Skeletal muscle tissue (tissue), 4 donors: ENCODE data around the gene MIOX. TPM values are rescaled to one million over a fixed set of nuclear protein-coding genes. Genes with fewer than 3 reads are reported as not detected.

ENCODE experiments used
- H3K27ac ChIP-seq: one replicate; pipeline ENCODE4 v1.7.0; 2013; ENCODE audit warnings: mild to moderate bottlenecking, low read depth, low read length, inconsistent platforms
- H3K27me3 ChIP-seq, 3 donors: one replicate each; pipeline ENCODE4 v1.7.0; 2013; ENCODE audit warnings: low read length in 3 of 3; ENCODE audit not compliant: control insufficient read depth in 3 of 3, insufficient read depth in 3 of 3
- H3K36me3 ChIP-seq, 3 donors: one replicate each; pipeline ENCODE4 v1.7.0; 2013; ENCODE audit warnings: low read length in 3 of 3; ENCODE audit not compliant: control insufficient read depth in 3 of 3, insufficient read depth in 3 of 3
- H3K4me1 ChIP-seq, 3 donors: one replicate each; pipeline ENCODE4 v1.7.0; 2013; ENCODE audit warnings: low read length in 3 of 3, mild to moderate bottlenecking in 3 of 3; ENCODE audit not compliant: control insufficient read depth in 3 of 3, insufficient read depth in 3 of 3
- H3K4me3 ChIP-seq, 3 donors: one replicate each; pipeline ENCODE4 v1.7.0; 2013; ENCODE audit warnings: low read length in 3 of 3
- H3K9ac ChIP-seq, 3 donors: one replicate each; pipeline ENCODE4 v1.7.0; 2013; ENCODE audit warnings: low read length in 3 of 3, mild to moderate bottlenecking in 3 of 3, moderate library complexity in 2 of 3, low read depth in 1 of 3
- H3K9me3 ChIP-seq, 3 donors: one replicate each; pipeline ENCODE4 v1.7.0; 2013; ENCODE audit warnings: low read length in 3 of 3; ENCODE audit not compliant: control insufficient read depth in 3 of 3
- total RNA-seq: library from RNA; depleted of rRNA; stranded (reverse); fragments of >200 nt; gene quantifications from one replicate; pipeline ENCODE4 v1.2.3, GENCODE V29; 2014
- donor health status: Osteomylitis.

MIOX gene
- total RNA-seq, 1 donor from 2014 or later = not detected

DNA sequence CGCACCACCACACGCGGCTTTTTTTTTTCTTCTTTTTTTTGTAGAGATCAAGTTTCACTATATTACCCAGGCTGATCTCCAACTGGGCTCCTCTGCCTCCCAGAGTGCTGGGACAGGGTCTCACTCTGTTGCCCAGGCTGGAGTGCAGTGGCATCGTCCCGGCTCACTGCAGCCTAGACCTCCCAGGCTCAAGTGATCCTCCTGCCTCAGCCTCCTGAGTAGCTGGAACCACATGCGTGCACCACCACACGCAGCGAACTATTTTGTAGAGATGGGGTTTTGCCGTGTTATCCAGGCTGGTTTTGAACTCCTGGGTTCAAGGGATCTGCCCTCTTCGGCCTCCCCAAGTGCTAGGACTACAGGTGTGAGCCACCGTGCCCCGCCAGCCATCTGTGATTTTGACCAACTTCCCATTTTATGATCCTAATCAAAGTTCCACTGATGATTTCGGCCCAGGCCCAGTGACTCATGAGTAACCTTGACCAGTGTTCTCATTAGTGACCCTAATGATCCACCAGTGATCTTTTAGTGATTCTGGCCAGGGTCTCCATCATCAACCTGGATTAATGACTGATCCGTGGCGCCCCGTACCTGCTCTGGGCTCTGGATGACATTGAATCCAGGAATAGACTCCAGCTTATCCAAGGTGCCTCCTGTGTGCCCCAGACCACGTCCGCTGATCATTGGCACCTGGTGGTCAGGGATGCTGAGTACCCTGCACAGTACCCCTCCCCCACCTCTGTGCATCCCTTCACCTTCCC, 41.4 kb downstream of the MIOX start:
- Histone ChIP-seq H3K36me3 (peaks cover 9 to 13% (median 12%) of the 10 kb centered on the region in 3 donors), H3K9me3 (no peaks in the 10 kb centered on the region), H3K9ac (no peak overlapping the region), H3K27ac (peak overlapping the region; percentile 93), H3K27me3 (peaks cover 30 to 52% (median 34%) of the 10 kb centered on the region in 3 donors), H3K4me1 (peaks cover 21 to 66% (median 48%) of the 10 kb centered on the region in 3 donors), H3K4me3 (no peak overlapping the region)

- Histone ChIP-seq H3K27ac (peak overlapping the region; percentile 93), H3K27me3 (peaks cover 30 to 57% (median 39%) of the 10 kb centered on the region in 3 donors), H3K4me3 (peak overlapping the region; percentile 15 to 75 (median 68)), H3K9me3 (no peaks in the 10 kb centered on the region), H3K4me1 (peaks cover 20 to 65% (median 48%) of the 10 kb centered on the region in 3 donors), H3K9ac (peak overlapping the region in 2 of 3 donors; percentile 73 to 74), H3K36me3 (peaks cover 2 to 6% (median 4%) of the 10 kb centered on the region in 3 donors)
These were observed 42.2 kb downstream of the MIOX start for GRCh38 chr22:50528682-50529415.

- Histone ChIP-seq H3K4me1 (peaks cover 15 to 59% (median 43%) of the 10 kb centered on the region in 3 donors), H3K36me3 (peaks cover 0 to 1% (median 0%) of the 10 kb centered on the region in 3 donors), H3K9ac (peak overlapping the region in 2 of 3 donors; percentile 73 to 74), H3K27me3 (peaks cover 30 to 60% (median 45%) of the 10 kb centered on the region in 3 donors), H3K4me3 (peak overlapping the region; percentile 56 to 75 (median 68)), H3K9me3 (no peaks in the 10 kb centered on the region), H3K27ac (peak overlapping the region; percentile 93)
These were observed 42.8 kb downstream of the MIOX start for GRCh38 chr22:50529416-50529896.

DNA sequence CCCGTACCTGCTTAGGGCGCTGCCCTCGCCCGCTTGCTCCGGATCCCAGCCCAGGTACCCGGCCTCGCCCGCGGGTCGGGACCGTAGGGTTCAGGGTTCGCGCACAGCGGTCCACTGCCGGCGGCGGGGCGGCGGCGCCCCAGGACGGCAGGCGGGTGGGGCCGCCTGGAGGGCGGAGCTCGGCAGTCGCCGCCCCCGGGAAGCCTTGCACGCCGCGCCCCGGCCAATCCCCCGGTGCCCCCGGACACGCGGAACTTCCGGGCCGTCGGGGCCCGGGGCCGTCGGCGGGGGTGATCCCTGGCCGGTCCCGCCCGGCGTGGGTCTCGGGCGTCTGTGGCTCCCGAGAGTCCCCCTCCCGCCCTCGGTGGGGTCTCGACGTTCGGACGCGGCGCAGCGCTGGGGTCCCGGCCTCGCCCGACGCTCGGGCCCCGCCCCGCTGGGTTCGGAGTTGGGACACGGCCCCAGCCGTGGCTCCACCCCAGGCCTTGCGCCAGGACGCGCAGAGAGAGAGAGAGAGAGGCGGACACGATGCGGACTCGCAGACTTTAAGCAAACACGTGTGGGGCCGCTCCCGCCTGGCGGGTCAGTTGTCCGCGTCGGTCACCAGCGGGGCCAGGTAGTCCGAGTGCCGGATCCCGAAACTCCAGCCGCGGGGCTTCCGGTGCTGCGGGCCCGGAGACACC, 43.4 kb downstream of the MIOX start, which contains the start of gene TYMP:
TYMP (minus strand) TSS at position 116 of the 683 bp plus-strand sequence. CDS start 303 bp downstream, outside the sequence.
- H3K4me1 ChIP-seq = peaks cover 10 to 53% (median 37%) of the 10 kb centered on the region in 3 donors
- H3K9ac ChIP-seq = peak within 1 kb of the TSS in 2 of 3 donors; percentile 78 to 86
- no peaks in the 10 kb centered on the region for H3K9me3 ChIP-seq
- H3K4me3 ChIP-seq = peak within 1 kb of the TSS; percentile 66 to 75 (median 68)
- peak within 1 kb of the TSS; percentile 93 for H3K27ac ChIP-seq
- peaks cover 30 to 63% (median 45%) of the 10 kb centered on the region in 3 donors for H3K27me3 ChIP-seq
- H3K36me3 ChIP-seq = no peaks in the 10 kb centered on the region

- Histone ChIP-seq H3K36me3 (no peaks in the 10 kb centered on the region), H3K27me3 (peaks cover 30 to 66% (median 45%) of the 10 kb centered on the region in 3 donors), H3K27ac (peak overlapping the region; percentile 93), H3K9ac (peak overlapping the region in 2 of 3 donors; percentile 62 to 86), H3K4me3 (peak overlapping the region; percentile 38 to 75 (median 65)), H3K4me1 (peaks cover 10 to 50% (median 35%) of the 10 kb centered on the region in 3 donors), H3K9me3 (no peaks in the 10 kb centered on the region)
These were observed 43.9 kb downstream of the MIOX start for GRCh38 chr22:50530580-50530876.

- peak overlapping the region; percentile 65 to 75 (median 66) for H3K4me3 ChIP-seq
- H3K36me3 ChIP-seq = no peaks in the 10 kb centered on the region
- H3K9ac ChIP-seq = peak overlapping the region; percentile 78 to 86 (median 83)
- peaks cover 30 to 66% (median 45%) of the 10 kb centered on the region in 3 donors for H3K27me3 ChIP-seq
- no peaks in the 10 kb centered on the region for H3K9me3 ChIP-seq
- H3K27ac ChIP-seq = peak overlapping the region; percentile 93
- H3K4me1 ChIP-seq = peaks cover 10 to 49% (median 35%) of the 10 kb centered on the region in 3 donors
These were observed 44.4 kb downstream of the MIOX start for GRCh38 chr22:50530877-50531545.

DNA sequence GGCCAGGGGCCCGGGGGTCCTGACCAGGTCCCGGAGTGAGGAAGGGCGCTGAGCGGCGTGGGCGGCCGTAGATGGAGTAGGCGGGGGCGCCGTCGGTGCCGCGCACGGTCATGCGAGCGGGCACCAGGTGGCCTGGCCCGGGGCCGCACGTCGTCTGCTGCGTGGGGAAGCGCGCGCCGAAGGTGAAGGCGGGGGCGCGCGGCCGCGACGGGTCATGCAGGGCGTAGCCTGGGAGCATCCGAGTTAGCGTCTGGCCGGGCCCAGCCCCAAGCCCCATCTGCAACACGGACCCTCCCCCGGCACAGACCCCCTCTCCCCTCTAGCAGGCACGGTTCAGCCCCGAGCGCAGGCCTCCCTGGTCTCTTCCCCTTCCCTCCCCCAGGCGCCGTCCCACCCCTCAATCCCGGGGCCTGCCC, 44.9 kb downstream of the MIOX start:
- Histone ChIP-seq H3K9ac (peak overlapping the region; percentile 78 to 86 (median 83)), H3K4me1 (peaks cover 10 to 44% (median 33%) of the 10 kb centered on the region in 3 donors), H3K4me3 (peak overlapping the region; percentile 65 to 70 (median 66)), H3K9me3 (no peaks in the 10 kb centered on the region), H3K27me3 (peaks cover 30 to 64% (median 45%) of the 10 kb centered on the region in 3 donors), H3K36me3 (no peaks in the 10 kb centered on the region), H3K27ac (peak overlapping the region; percentile 93)

- Histone ChIP-seq H3K9ac (peak overlapping the region; percentile 78 to 86 (median 83)), H3K27me3 (peaks cover 30 to 59% (median 45%) of the 10 kb centered on the region in 3 donors), H3K4me3 (peak overlapping the region in 2 of 3 donors; percentile 65 to 70), H3K27ac (peak overlapping the region; percentile 93), H3K9me3 (no peaks in the 10 kb centered on the region), H3K36me3 (no peaks in the 10 kb centered on the region), H3K4me1 (peaks cover 9 to 38% (median 29%) of the 10 kb centered on the region in 3 donors)
These were observed 45.5 kb downstream of the MIOX start for GRCh38 chr22:50531962-50532674.
